Mucosa of stomach (tissue), 1 donor: ENCODE measurements around the gene CARS1.

Experiments used
- H3K27me3 ChIP-seq: one replicate; pipeline ENCODE4 v1.7.0; 2013; ENCODE audit warnings: mild to moderate bottlenecking, low read length; ENCODE audit not compliant: control insufficient read depth, insufficient read depth
- H3K36me3 ChIP-seq: one replicate; pipeline ENCODE4 v1.7.0; 2013; ENCODE audit warnings: low read length; ENCODE audit not compliant: control insufficient read depth, insufficient read depth
- H3K4me1 ChIP-seq: one replicate; pipeline ENCODE4 v1.7.0; 2013; ENCODE audit warnings: mild to moderate bottlenecking, low read length; ENCODE audit not compliant: control insufficient read depth, insufficient read depth
- H3K4me3 ChIP-seq: one replicate; pipeline ENCODE4 v1.7.0; 2013; ENCODE audit warnings: low read length
- H3K9ac ChIP-seq: one replicate; pipeline ENCODE4 v1.7.0; 2013; ENCODE audit warnings: mild to moderate bottlenecking, low read length, moderate library complexity
- H3K9me3 ChIP-seq: one replicate; pipeline ENCODE4 v1.7.0; 2013; ENCODE audit warnings: mild to moderate bottlenecking, low read length, moderate library complexity; ENCODE audit not compliant: control insufficient read depth
- donor health status: Pancreatic carcinoma.

Gene CARS1

GRCh38 chr11:2998073-2998850 is 59.0 kb downstream of the CARS1 start:
- Histone ChIP-seq H3K27me3 (no peaks in the 10 kb centered on the region), H3K9me3 (no peaks in the 10 kb centered on the region), H3K9ac (no peak overlapping the region), H3K4me3 (no peak overlapping the region), H3K36me3 (peaks cover 15% of the 10 kb centered on the region), H3K4me1 (peaks cover 62% of the 10 kb centered on the region)

GRCh38 chr11:2997406-2997805 is 59.8 kb downstream of the CARS1 start:
- Histone ChIP-seq H3K9ac (peak overlapping the region; percentile 16), H3K4me1 (peaks cover 59% of the 10 kb centered on the region), H3K36me3 (peaks cover 12% of the 10 kb centered on the region), H3K27me3 (no peaks in the 10 kb centered on the region), H3K4me3 (no peak overlapping the region), H3K9me3 (no peaks in the 10 kb centered on the region)

- Histone ChIP-seq H3K9ac (peak overlapping the region; percentile 16), H3K4me1 (peaks cover 56% of the 10 kb centered on the region), H3K36me3 (peaks cover 9% of the 10 kb centered on the region), H3K27me3 (no peaks in the 10 kb centered on the region), H3K9me3 (no peaks in the 10 kb centered on the region), H3K4me3 (no peak overlapping the region)
Measured at GRCh38 chr11:2996976-2997375, 60.2 kb downstream of the CARS1 start.

GRCh38 chr11:2995893-2996554 is 61.2 kb downstream of the CARS1 start:
- Histone ChIP-seq H3K9me3 (no peaks in the 10 kb centered on the region), H3K9ac (no peak overlapping the region), H3K27me3 (no peaks in the 10 kb centered on the region), H3K4me1 (peaks cover 47% of the 10 kb centered on the region), H3K36me3 (peaks cover 4% of the 10 kb centered on the region), H3K4me3 (no peak overlapping the region)

GRCh38 chr11:2995031-2995561 is 62.1 kb downstream of the CARS1 start:
- no peaks in the 10 kb centered on the region for H3K9me3 ChIP-seq
- no peak overlapping the region for H3K4me3 ChIP-seq
- no peaks in the 10 kb centered on the region for H3K27me3 ChIP-seq
- peaks cover 38% of the 10 kb centered on the region for H3K4me1 ChIP-seq
- no peak overlapping the region for H3K9ac ChIP-seq
- H3K36me3 ChIP-seq: peaks cover 3% of the 10 kb centered on the region

GRCh38 chr11:2994336-2994730 is 62.9 kb downstream of the CARS1 start:
- peaks cover 35% of the 10 kb centered on the region for H3K4me1 ChIP-seq
- H3K9ac ChIP-seq: no peak overlapping the region
- H3K4me3 ChIP-seq: no peak overlapping the region

GRCh38 chr11:2992997-2993325 is 64.3 kb downstream of the CARS1 start:
- Histone ChIP-seq H3K27me3 (no peaks in the 10 kb centered on the region), H3K9ac (no peak overlapping the region), H3K9me3 (no peaks in the 10 kb centered on the region), H3K4me3 (peak overlapping the region; percentile 47), H3K4me1 (peaks cover 33% of the 10 kb centered on the region), H3K36me3 (no peaks in the 10 kb centered on the region)

More at GRCh38 chr11:2994336-2994730, 62.9 kb downstream of the CARS1 start:
- Histone ChIP-seq H3K36me3 (no peaks in the 10 kb centered on the region), H3K9me3 (no peaks in the 10 kb centered on the region), H3K27me3 (no peaks in the 10 kb centered on the region)

- H3K9me3 ChIP-seq: no peaks in the 10 kb centered on the region
- H3K4me3 ChIP-seq: peak within 1 kb of the TSS; percentile 74
- H3K9ac ChIP-seq: peak within 1 kb of the TSS; percentile 84
- peaks cover 33% of the 10 kb centered on the region for H3K4me1 ChIP-seq
- H3K27me3 ChIP-seq: no peaks in the 10 kb centered on the region
- H3K36me3 ChIP-seq: no peaks in the 10 kb centered on the region
Measured at GRCh38 chr11:2992234-2992996, 64.8 kb downstream of the CARS1 start, which contains the start of gene NAP1L4. Gene NAP1L4, minus strand, starts transcription at chr11:2992329. Its CDS starts 13,109 bp downstream, at chr11:2979220.

GRCh38 chr11:2991452-2992233 is 65.6 kb downstream of the CARS1 start:
- Histone ChIP-seq H3K36me3 (no peaks in the 10 kb centered on the region), H3K4me3 (peak overlapping the region; percentile 74), H3K27me3 (no peaks in the 10 kb centered on the region), H3K9ac (peak overlapping the region; percentile 84), H3K9me3 (no peaks in the 10 kb centered on the region), H3K4me1 (peaks cover 27% of the 10 kb centered on the region)

GRCh38 chr11:2990617-2991451 is 66.4 kb downstream of the CARS1 start:
- Histone ChIP-seq H3K9ac (peak overlapping the region; percentile 84), H3K9me3 (no peaks in the 10 kb centered on the region), H3K4me1 (peaks cover 27% of the 10 kb centered on the region)

GRCh38 chr11:2989551-2989950 is 67.7 kb downstream of the CARS1 start:
- Histone ChIP-seq H3K4me3 (no peak overlapping the region), H3K4me1 (peaks cover 27% of the 10 kb centered on the region), H3K9ac (peak overlapping the region; percentile 84), H3K36me3 (no peaks in the 10 kb centered on the region), H3K27me3 (no peaks in the 10 kb centered on the region), H3K9me3 (no peaks in the 10 kb centered on the region)

More at GRCh38 chr11:2990617-2991451, 66.4 kb downstream of the CARS1 start:
- Histone ChIP-seq H3K27me3 (no peaks in the 10 kb centered on the region), H3K36me3 (no peaks in the 10 kb centered on the region), H3K4me3 (peak overlapping the region; percentile 74)
